SK-N-SH treated with all-trans-retinoic acid at 6 μM for 48 hours (cell line): ENCODE results near the gene PPP1R1B.

ENCODE experiments used
- BACH2 ChIP-seq: fragments of 250-450 bp; sonication (Bioruptor Pico); IDR thresholded peaks from 2 replicates; pipeline ENCODE4 v1.9.0; 2021; ENCODE audit warnings: mild to moderate bottlenecking, borderline replicate concordance
- PPARA ChIP-seq: fragments of 250-450 bp; sonication (Bioruptor Pico); IDR thresholded peaks from 2 replicates; pipeline ENCODE4 v1.5.0; 2020; ENCODE audit warnings: mild to moderate bottlenecking, borderline replicate concordance
- RARB ChIP-seq: fragments of 250-450 bp; sonication (Bioruptor Pico); IDR thresholded peaks from 2 replicates; pipeline ENCODE4 v1.8.0; 2021; ENCODE audit warnings: mild to moderate bottlenecking, moderate library complexity
- TCF4 ChIP-seq: fragments of 250-450 bp; sonication (Bioruptor Pico); IDR thresholded peaks from 2 replicates; pipeline ENCODE4 v1.8.0; 2021; ENCODE audit warnings: mild to moderate bottlenecking, moderate library complexity, borderline replicate concordance
- TOX ChIP-seq: fragments of 250-450 bp; sonication (Bioruptor Pico); IDR thresholded peaks from 2 replicates; pipeline ENCODE4 v1.8.0; 2021; ENCODE audit warnings: mild to moderate bottlenecking, moderate library complexity, borderline replicate concordance
- ZC3H10 ChIP-seq: fragments of 250-450 bp; sonication (Bioruptor Pico); IDR thresholded peaks from 2 replicates; pipeline ENCODE4 v1.5.1; 2021; ENCODE audit warnings: mild to moderate bottlenecking, moderate library complexity
- ZFP3 ChIP-seq: fragments of 250-450 bp; sonication (Bioruptor Pico); IDR thresholded peaks from 2 replicates; pipeline ENCODE4 v1.5.0; 2020; ENCODE audit warnings: mild to moderate bottlenecking, moderate library complexity
- ZNF565 ChIP-seq: fragments of 450-650 bp; formaldehyde crosslinking; conservative IDR thresholded peaks from 2 replicates; pipeline ENCODE4 v1.5.0; 2020; ENCODE audit warnings: low read depth, mild to moderate bottlenecking, moderate library complexity
- ZNF70 ChIP-seq: fragments of 450-650 bp; formaldehyde crosslinking; IDR thresholded peaks from 2 replicates; pipeline ENCODE4 v1.5.0; 2020; ENCODE audit warnings: mild to moderate bottlenecking, moderate library complexity
- TF ChIP-seq, protein P1 (sequence below): fragments of 250-450 bp; sonication (Bioruptor Pico); IDR thresholded peaks from 2 replicates; pipeline ENCODE4 v1.5.1; 2020; ENCODE audit warnings: low read depth, mild to moderate bottlenecking, moderate library complexity
- TF ChIP-seq, protein P2 (sequence below): fragments of 250-450 bp; sonication (Bioruptor Pico); IDR thresholded peaks from 2 replicates; pipeline ENCODE4 v1.8.0; 2020; ENCODE audit warnings: mild to moderate bottlenecking, moderate library complexity, borderline replicate concordance

DNA sequence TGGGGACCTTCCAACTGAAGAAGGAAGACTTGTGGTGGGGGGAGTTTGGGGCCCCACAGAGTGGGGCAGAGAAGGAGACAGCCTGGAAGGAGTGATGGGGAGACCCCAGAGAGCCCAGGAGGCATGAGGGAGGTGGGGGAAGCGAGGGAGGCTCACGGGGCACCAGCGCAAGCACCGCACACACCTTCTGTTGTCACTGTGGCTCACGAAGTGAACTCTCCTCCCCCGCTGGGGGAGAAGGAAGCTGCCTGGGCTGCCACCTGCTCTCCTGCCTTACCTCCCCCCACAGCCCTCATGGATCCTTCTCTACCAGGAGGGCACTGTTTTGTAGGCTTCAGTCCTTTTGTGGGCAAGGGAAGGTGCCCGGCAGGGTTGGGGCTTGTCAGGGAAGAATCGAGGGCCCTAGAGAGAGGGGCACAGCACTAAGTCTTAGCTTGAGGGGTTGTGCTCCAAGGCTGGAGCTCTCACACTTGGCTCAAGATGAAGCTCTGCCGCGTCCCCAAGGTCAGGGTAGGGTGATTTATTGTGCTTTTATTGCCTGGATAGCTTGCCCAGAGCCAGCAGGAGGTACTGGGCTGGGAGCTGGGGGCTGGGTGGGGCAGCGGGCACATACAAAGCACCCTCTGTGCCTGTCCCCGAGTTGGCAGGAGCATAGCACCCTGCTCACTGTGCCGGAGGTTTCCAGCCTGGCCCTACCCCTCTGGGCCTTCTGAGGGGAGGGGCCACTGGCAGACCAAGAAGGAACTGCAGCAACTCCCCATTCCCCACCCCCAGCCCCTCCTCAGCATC lies 5.6 kb downstream of the PPP1R1B start:
- TF ChIP-seq TCF4 (CRISPR knock-in tag) (no peak), ZNF565 (CRISPR knock-in tag) (no peak), RARB (CRISPR knock-in tag) (no peak), ZNF70 (CRISPR knock-in tag) (no peak), TOX (CRISPR knock-in tag) (no peak), PPARA (no peak), ZFP3 (no peak), ZC3H10 (CRISPR knock-in tag) (no peak), BACH2 (no peak)
- TF ChIP-seq, protein P1, sequence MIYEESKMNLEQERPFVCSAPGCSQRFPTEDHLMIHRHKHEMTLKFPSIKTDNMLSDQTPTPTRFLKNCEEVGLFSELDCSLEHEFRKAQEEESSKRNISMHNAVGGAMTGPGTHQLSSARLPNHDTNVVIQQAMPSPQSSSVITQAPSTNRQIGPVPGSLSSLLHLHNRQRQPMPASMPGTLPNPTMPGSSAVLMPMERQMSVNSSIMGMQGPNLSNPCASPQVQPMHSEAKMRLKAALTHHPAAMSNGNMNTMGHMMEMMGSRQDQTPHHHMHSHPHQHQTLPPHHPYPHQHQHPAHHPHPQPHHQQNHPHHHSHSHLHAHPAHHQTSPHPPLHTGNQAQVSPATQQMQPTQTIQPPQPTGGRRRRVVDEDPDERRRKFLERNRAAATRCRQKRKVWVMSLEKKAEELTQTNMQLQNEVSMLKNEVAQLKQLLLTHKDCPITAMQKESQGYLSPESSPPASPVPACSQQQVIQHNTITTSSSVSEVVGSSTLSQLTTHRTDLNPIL (CRISPR knock-in tag), result no peak
- TF ChIP-seq, protein P2, sequence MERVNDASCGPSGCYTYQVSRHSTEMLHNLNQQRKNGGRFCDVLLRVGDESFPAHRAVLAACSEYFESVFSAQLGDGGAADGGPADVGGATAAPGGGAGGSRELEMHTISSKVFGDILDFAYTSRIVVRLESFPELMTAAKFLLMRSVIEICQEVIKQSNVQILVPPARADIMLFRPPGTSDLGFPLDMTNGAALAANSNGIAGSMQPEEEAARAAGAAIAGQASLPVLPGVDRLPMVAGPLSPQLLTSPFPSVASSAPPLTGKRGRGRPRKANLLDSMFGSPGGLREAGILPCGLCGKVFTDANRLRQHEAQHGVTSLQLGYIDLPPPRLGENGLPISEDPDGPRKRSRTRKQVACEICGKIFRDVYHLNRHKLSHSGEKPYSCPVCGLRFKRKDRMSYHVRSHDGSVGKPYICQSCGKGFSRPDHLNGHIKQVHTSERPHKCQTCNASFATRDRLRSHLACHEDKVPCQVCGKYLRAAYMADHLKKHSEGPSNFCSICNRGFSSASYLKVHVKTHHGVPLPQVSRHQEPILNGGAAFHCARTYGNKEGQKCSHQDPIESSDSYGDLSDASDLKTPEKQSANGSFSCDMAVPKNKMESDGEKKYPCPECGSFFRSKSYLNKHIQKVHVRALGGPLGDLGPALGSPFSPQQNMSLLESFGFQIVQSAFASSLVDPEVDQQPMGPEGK (CRISPR knock-in tag), result no peak
